K562 (cell line): ENCODE data around the gene TRAF3.

Experiments
- GABPB1 ChIP-seq: sonication (generic); formaldehyde crosslinking; IDR thresholded peaks from 2 replicates; pipeline ENCODE4 v1.8.0; 2022; ENCODE audit warnings: mild to moderate bottlenecking, missing genetic modification reagents
- HDAC1 ChIP-seq, 2 experiments: fragments of 450-650 bp; IDR thresholded peaks; 2 replicates each; pipeline ENCODE4 v1.6.1; 2016 to 2017; ENCODE audit warnings: inconsistent platforms in 1 of 2, mild to moderate bottlenecking in 1 of 2, moderate library complexity in 1 of 2
- JUND ChIP-seq, 2 experiments: IDR thresholded peaks; 2 replicates in 1 of 2; 3 replicates in 1 of 2; pipeline ENCODE4 v1.6.1; 2011; ENCODE audit warnings: borderline replicate concordance in 2 of 2, low read depth in 2 of 2, low read length in 2 of 2, improper control_type of control experiment in 1 of 2, missing biosample characterization in 1 of 2, missing genetic modification characterization in 1 of 2, missing genetic modification reagents in 1 of 2
- KLF6 ChIP-seq: fragments of 250-450 bp; sonication (Bioruptor Pico); IDR thresholded peaks from 2 replicates; pipeline ENCODE4 v1.4.0; 2020; ENCODE audit warnings: mild to moderate bottlenecking, moderate library complexity, borderline replicate concordance
- ZFP36 ChIP-seq: fragments of 150-350 bp; IDR thresholded peaks from 2 replicates; pipeline ENCODE4 v1.6.1; 2018; ENCODE audit warnings: low read length, low read depth; ENCODE audit not compliant: partially characterized antibody

DNA sequence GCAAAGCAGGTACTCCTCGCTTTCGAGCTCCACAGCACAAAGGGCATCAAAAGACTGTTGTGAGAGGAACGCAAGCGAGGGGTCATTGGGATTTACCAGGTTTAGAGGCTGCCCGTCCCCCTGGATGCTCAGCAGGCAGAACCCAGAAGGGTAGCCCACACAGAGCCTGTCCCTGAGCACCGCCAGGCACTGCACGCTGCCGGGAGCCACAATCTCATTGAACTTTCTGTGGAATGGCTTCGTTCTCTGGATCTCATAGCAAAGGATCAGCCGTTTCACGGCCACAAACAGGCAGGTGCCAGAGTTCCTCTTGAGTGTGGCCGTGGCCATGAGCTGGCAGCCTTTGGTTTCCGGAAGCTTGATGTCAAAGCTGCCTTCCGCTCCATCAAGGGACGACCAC lies 166.7 kb downstream of the TRAF3 start:
- no peak for TF ChIP-seq ZFP36
- TF ChIP-seq KLF6 (CRISPR knock-in tag): no peak
- no peak for TF ChIP-seq GABPB1 (CRISPR knock-in tag)
- no peak for TF ChIP-seq HDAC1 (IDR thresholded peaks at IDR 0.05)
- no peak for TF ChIP-seq JUND (IDR thresholded peaks at IDR 0.05; ENCODE audit: borderline replicate concordance, low read depth, low read length)
- TF ChIP-seq JUND (tag; IDR thresholded peaks at IDR 0.05; ENCODE audit: borderline replicate concordance, low read depth, low read length): no peak
